ENCODE measurements around the gene SEC24A.

SEC24A gene

DNA sequence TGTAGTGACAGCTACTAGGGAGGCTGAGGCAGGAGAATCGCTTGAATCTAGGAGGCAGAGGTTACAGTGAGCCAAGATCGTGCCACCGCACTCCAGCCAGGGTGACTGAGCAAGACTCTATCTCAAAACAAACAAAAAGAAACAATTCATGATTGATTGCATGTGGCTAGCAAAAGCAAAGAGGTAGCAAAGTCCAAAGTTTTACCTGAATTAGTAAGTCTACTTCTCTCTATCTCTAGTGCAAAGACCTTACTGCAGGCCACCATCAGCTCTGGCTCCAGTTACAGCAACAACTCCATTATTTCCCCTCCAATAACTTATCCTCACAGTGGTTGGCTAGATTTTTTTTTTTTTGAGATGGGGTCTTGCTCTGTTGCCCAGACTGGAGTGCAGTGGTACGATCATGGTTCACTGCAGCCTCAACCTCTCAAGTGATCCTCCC lies 9.8 kb upstream of the SEC24A start:
- Histone ChIP-seq H3K27ac (ENCODE audit: low read length) (no peak overlapping the region), H3K36me3 (replicated peaks; ENCODE audit: insufficient read depth, low read length) (no peaks in the 10 kb centered on the region), H3F3A (ENCODE audit: insufficient read depth, low read length) (peaks cover 15% of the 10 kb centered on the region), H2AFZ (ENCODE audit: low read length) (no peak overlapping the region), H3K4me1 (ENCODE audit: low read length) (peaks cover 15% of the 10 kb centered on the region), H3K4me2 (ENCODE audit: low read depth, low read length) (no peak overlapping the region), H4K20me1 (ENCODE audit: insufficient read depth, low read length) (no peaks in the 10 kb centered on the region), H3K4me3 (ENCODE audit: low read length) (no peak overlapping the region), H3K9me3 (replicated peaks; ENCODE audit: insufficient read depth, low read length) (no peaks in the 10 kb centered on the region), H3K9ac (ENCODE audit: low read length) (no peak overlapping the region), H3K79me2 (ENCODE audit: low read length) (no peaks in the 10 kb centered on the region), H3K27me3 (replicated peaks; ENCODE audit: insufficient read depth, low read length) (no peaks in the 10 kb centered on the region), H3K9me2 (replicated peaks; ENCODE audit: insufficient read depth, low read length) (no peaks in the 10 kb centered on the region)
- TF ChIP-seq, protein P1, sequence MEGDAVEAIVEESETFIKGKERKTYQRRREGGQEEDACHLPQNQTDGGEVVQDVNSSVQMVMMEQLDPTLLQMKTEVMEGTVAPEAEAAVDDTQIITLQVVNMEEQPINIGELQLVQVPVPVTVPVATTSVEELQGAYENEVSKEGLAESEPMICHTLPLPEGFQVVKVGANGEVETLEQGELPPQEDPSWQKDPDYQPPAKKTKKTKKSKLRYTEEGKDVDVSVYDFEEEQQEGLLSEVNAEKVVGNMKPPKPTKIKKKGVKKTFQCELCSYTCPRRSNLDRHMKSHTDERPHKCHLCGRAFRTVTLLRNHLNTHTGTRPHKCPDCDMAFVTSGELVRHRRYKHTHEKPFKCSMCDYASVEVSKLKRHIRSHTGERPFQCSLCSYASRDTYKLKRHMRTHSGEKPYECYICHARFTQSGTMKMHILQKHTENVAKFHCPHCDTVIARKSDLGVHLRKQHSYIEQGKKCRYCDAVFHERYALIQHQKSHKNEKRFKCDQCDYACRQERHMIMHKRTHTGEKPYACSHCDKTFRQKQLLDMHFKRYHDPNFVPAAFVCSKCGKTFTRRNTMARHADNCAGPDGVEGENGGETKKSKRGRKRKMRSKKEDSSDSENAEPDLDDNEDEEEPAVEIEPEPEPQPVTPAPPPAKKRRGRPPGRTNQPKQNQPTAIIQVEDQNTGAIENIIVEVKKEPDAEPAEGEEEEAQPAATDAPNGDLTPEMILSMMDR (IDR thresholded peaks at IDR 0.05; ENCODE audit: low read length) = no peak
- TF ChIP-seq EZH2phosphoT487 (IDR thresholded peaks at IDR 0.05; ENCODE audit: low read length) = no peak
- TF ChIP-seq EZH2 (optimal IDR thresholded peaks at IDR 0.05; ENCODE audit: low read depth, low read length) = no peak
- DNase-seq = no peak

DNA sequence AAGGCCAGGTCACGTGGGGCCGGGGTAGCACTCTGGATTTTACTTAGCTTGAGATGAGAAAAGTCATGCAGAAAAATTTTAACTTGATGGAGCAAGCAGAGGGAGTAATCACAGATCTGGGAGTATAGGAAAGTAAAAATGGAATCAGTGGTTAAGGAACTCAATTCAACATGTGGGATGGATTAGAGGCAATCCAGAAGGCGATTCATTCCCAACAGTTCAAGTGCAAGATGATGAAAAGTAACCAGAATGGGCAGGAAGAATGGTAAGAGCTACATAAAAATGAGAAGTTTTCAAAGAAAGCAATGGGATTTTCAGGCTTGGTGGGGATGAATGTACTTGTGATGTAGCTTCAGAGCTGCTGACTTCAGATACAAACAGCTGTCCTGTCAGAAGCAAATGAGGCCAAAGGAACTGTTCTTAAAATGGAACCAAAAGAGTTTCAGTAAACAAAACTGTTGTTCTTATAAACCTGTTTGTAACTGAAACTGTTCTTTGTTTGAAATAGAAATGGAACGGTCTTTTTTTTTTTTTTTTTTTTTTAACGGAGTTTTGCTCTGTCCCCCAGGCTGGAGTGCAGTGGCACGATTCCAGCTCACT lies 5.6 kb upstream of the SEC24A start:
- peak; percentile 94 for DNase-seq
- H3K9ac ChIP-seq (ENCODE audit: low read length) = peak overlapping the region; percentile 63
- no peaks in the 10 kb centered on the region for H3K9me2 ChIP-seq (replicated peaks; ENCODE audit: insufficient read depth, low read length)
- peak overlapping the region; percentile 33 for H3K4me3 ChIP-seq (ENCODE audit: low read length)
- H3K9me3 ChIP-seq (replicated peaks; ENCODE audit: insufficient read depth, low read length) = no peaks in the 10 kb centered on the region
- H3K4me1 ChIP-seq (ENCODE audit: low read length) = peaks cover 36% of the 10 kb centered on the region
- H2AFZ ChIP-seq (ENCODE audit: low read length) = peak overlapping the region; percentile 85
- H3K4me2 ChIP-seq (ENCODE audit: low read depth, low read length) = peak overlapping the region; percentile 91
- peak overlapping the region; percentile 97 for H3K27ac ChIP-seq (ENCODE audit: low read length)
- no peak for TF ChIP-seq EZH2 (optimal IDR thresholded peaks at IDR 0.05; ENCODE audit: low read depth, low read length)
- no peak for TF ChIP-seq EZH2phosphoT487 (IDR thresholded peaks at IDR 0.05; ENCODE audit: low read length)
- TF ChIP-seq, protein P1 (IDR thresholded peaks at IDR 0.05; ENCODE audit: low read length) = no peak
- peaks cover 37% of the 10 kb centered on the region for H3F3A ChIP-seq (ENCODE audit: insufficient read depth, low read length)
- H4K20me1 ChIP-seq (ENCODE audit: insufficient read depth, low read length) = no peaks in the 10 kb centered on the region
- peaks cover 12% of the 10 kb centered on the region for H3K79me2 ChIP-seq (ENCODE audit: low read length)
- H3K27me3 ChIP-seq (replicated peaks; ENCODE audit: insufficient read depth, low read length) = no peaks in the 10 kb centered on the region
- H3K36me3 ChIP-seq (replicated peaks; ENCODE audit: insufficient read depth, low read length) = no peaks in the 10 kb centered on the region

DNA sequence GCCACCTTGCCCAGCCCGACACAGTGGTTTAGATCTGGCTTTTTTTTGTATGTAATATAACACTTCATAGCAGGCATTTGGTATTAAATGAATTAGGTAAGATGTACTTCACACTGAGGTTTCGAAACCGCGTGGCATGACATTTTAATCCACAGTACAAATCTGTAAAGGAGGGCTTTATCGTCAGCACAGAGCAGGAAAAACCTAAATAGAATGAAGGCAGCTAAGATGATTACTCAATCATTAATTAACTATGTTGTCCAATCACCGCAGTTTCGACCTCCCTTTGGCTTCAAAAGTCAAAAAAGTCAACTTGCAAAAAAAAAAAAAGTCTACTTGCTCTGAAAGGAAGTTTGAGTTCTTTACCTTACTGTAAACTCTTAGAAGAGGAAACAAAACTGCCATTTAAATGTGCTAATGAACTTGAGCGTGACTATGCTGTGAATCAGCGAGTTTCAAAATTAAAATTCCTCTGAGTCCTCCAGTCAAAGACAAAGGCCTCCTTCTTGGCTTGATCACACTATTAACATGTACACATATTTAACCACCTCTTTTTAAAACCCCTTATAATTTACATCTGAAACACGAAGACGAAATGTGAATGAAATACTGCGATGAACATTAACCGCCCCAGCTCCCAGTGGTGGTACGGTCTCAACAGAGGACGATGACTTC lies 698 bp upstream of the SEC24A start:
- peak overlapping the region; percentile 64 for H2AFZ ChIP-seq (ENCODE audit: low read length)
- peak overlapping the region; percentile 97 for H3K9ac ChIP-seq (ENCODE audit: low read length)
- H3F3A ChIP-seq (ENCODE audit: insufficient read depth, low read length) = peaks cover 46% of the 10 kb centered on the region
- no peaks in the 10 kb centered on the region for H4K20me1 ChIP-seq (ENCODE audit: insufficient read depth, low read length)
- no peaks in the 10 kb centered on the region for H3K9me3 ChIP-seq (replicated peaks; ENCODE audit: insufficient read depth, low read length)
- peaks cover 54% of the 10 kb centered on the region for H3K79me2 ChIP-seq (ENCODE audit: low read length)
- H3K36me3 ChIP-seq (replicated peaks; ENCODE audit: insufficient read depth, low read length) = no peaks in the 10 kb centered on the region
- TF ChIP-seq EZH2 (optimal IDR thresholded peaks at IDR 0.05; ENCODE audit: low read depth, low read length) = no peak
- TF ChIP-seq, protein P1 (IDR thresholded peaks at IDR 0.05; ENCODE audit: low read length) = no peak
- no peak for TF ChIP-seq EZH2phosphoT487 (IDR thresholded peaks at IDR 0.05; ENCODE audit: low read length)
- peak overlapping the region; percentile 80 for H3K4me2 ChIP-seq (ENCODE audit: low read depth, low read length)
- H3K27me3 ChIP-seq (replicated peaks; ENCODE audit: insufficient read depth, low read length) = no peaks in the 10 kb centered on the region
- H3K4me3 ChIP-seq (ENCODE audit: low read length) = peak overlapping the region; percentile 78
- DNase-seq = peak; percentile 55
- H3K27ac ChIP-seq (ENCODE audit: low read length) = peak overlapping the region; percentile 99
- no peaks in the 10 kb centered on the region for H3K9me2 ChIP-seq (replicated peaks; ENCODE audit: insufficient read depth, low read length)
- peaks cover 27% of the 10 kb centered on the region for H3K4me1 ChIP-seq (ENCODE audit: low read length)

Data from MM.1S (cell line).